Testis (tissue), 2 donors: Measurements from ENCODE around the gene PIK3CD.

Source experiments
- CTCF ChIP-seq, 3 experiments: fragments of 450-650 bp in 2 of 3; fragments of 200-600 bp in 1 of 3; sonication (generic) in 1 of 3; IDR thresholded peaks; one replicate each; pipeline ENCODE4 v1.5.1; 2016 to 2019; ENCODE audit warnings: antibody characterized with exemption in 3 of 3, mild to moderate bottlenecking in 2 of 3, moderate library complexity in 1 of 3
- POLR2A ChIP-seq: fragments of 450-650 bp; IDR thresholded peaks from one replicate; pipeline ENCODE4 v1.6.1; 2017; ENCODE audit warnings: antibody characterized with exemption, mild to moderate bottlenecking, moderate library complexity

DNA sequence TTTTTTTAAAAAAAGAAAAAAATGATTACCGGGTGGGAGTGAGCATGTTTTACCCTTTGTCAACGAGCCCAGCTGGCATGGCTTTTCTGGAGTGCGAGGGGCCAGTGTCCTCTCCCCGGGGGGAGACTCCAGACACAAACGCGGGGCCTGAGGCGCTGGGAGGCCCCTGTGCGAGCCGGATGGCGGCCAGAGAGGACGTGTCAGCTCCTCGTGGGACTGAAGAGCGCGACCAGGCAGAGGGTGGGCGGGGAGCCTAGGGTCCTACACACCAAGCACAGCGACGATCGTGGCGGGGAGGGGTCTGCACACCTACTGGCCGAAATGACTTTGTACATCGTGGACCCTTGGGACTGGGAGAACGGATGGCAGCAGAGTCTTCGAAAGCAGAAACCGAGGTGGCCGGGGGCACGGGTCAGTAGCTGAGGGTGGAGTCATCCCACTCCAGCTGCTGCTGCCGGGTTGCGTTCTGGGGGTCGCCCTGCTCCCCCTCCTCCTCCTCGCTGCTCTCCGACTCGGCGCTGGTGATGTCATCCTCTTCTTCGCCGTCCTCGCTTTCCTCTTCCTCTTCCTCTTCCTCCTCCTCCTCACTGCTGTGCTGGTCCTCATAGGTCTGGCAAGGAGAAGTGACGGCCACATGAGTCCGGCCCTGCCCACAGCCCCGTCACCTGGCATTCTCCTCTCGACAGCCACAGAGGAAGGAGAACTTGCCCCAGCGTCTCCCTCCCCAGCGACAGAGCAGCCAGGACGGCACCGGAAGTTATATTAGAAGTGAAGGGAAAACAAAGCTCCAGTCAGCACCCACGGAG, 78.8 kb downstream of the PIK3CD start:
- TF ChIP-seq POLR2A (no peak), CTCF (IDR thresholded peaks at IDR 0.05) (no peak)
